HG03095 (cell line): ENCODE measurements around the gene MFSD6L.

Experiments used
- ATAC-seq: cut with Tn5 transposase; IDR thresholded peaks from one replicate; pipeline ENCODE4 v1.9.1; 2021; ENCODE audit warnings: moderate library complexity; ENCODE audit not compliant: unreplicated experiment

Gene MFSD6L

GRCh38 chr17:8794636-8795035 lies 4.5 kb downstream of the MFSD6L start:
- no peak for ATAC-seq

- no peak for ATAC-seq
Observed at GRCh38 chr17:8793649-8794048, 5.5 kb downstream of the MFSD6L start.

GRCh38 chr17:8792646-8793045 lies 6.5 kb downstream of the MFSD6L start:
- ATAC-seq: no peak

- no peak for ATAC-seq
Observed at GRCh38 chr17:8791910-8792270, 7.3 kb downstream of the MFSD6L start.

- ATAC-seq: no peak
Observed at GRCh38 chr17:8791248-8791909, 7.8 kb downstream of the MFSD6L start.

GRCh38 chr17:8789743-8790142 lies 9.4 kb downstream of the MFSD6L start:
- ATAC-seq: no peak

GRCh38 chr17:8788998-8789397 lies 10.2 kb downstream of the MFSD6L start:
- no peak for ATAC-seq

- ATAC-seq: no peak
Observed at GRCh38 chr17:8785547-8786413, 13.4 kb downstream of the MFSD6L start.

- ATAC-seq: no peak
Observed at GRCh38 chr17:8782176-8782575, 17.0 kb downstream of the MFSD6L start.

GRCh38 chr17:8781776-8782175 lies 17.4 kb downstream of the MFSD6L start:
- ATAC-seq: no peak

- no peak for ATAC-seq
Observed at GRCh38 chr17:8776881-8777280, 22.3 kb downstream of the MFSD6L start.

GRCh38 chr17:8776248-8776647 lies 22.9 kb downstream of the MFSD6L start:
- no peak for ATAC-seq

- ATAC-seq: no peak
Observed at GRCh38 chr17:8766731-8767130, 32.4 kb downstream of the MFSD6L start.

GRCh38 chr17:8762012-8762411 lies 37.2 kb downstream of the MFSD6L start:
- ATAC-seq: no peak

GRCh38 chr17:8758137-8758596 lies 41.0 kb downstream of the MFSD6L start, which contains the start of gene SPDYE4:
TSS of gene SPDYE4 (minus strand) at chr17:8758546. CDS start at chr17:8758382, 164 bp downstream.
- ATAC-seq: no peak

- no peak for ATAC-seq
Observed at GRCh38 chr17:8757189-8757588, 42.0 kb downstream of the MFSD6L start.

GRCh38 chr17:8755590-8756255 lies 43.4 kb downstream of the MFSD6L start:
- ATAC-seq: no peak

GRCh38 chr17:8754890-8755289 lies 44.3 kb downstream of the MFSD6L start:
- no peak for ATAC-seq

GRCh38 chr17:8753976-8754440 lies 45.2 kb downstream of the MFSD6L start:
- no peak for ATAC-seq

- ATAC-seq: no peak
Observed at GRCh38 chr17:8753136-8753975, 45.8 kb downstream of the MFSD6L start.

- ATAC-seq: no peak
Observed at GRCh38 chr17:8749616-8750015, 49.5 kb downstream of the MFSD6L start.
